ENCODE measurements around the gene ZC3H4. TPM values are rescaled to one million over a fixed set of nuclear protein-coding genes. Genes with fewer than 3 reads are reported as not detected.

The ZC3H4 gene
- total and polyA plus RNA-seq, 2 experiments from 2014 or later, result 26.7 to 36.9 TPM

DNA sequence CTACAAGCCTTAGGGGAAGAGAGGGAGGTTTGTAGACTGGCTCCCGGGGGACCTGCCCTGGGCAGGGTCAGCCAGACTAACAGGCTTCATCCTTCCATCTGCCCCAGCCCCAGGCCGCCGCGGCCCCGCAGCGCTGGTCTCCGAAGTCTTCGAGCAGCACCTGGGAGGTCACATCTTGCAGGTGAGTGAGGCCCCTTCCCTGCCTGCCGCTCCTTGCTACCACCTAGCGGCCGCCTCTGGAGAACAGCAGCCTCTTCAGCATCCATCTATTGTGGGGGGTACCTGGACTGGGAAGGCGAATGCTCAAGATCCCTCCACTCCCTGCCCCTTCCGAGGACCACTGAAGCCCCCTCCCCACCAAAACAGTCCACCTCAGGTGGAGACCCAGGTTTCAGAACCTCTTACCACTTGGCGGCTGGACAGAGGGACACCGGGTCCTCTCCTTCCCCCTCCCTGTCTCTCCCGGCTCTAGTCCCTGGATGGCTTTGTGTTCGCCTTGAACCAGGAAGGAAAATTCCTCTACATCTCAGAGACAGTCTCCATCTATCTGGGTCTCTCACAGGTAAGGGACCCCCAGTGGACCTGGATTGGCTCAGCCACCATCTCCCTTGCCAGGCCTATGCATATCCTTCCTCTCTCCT, 81.3 kb downstream of the ZC3H4 start:
- Histone ChIP-seq H3F3A (replicated peaks; ENCODE audit: low read depth) (0 out of 2 replicates have a peak, but pooled peaks cover 5% of the 10 kb centered on the region), H3K4me3 (peak overlapping the region; percentile 41; the same call in 1 of the 2 replicates), H3K36me3 (ENCODE audit: insufficient read depth) (no peaks in the 10 kb centered on the region), H3K9me2 (ENCODE audit: insufficient read depth) (no peaks in the 10 kb centered on the region), H3K4me2 (peak overlapping the region; percentile 68), H3K79me2 (replicated peaks; ENCODE audit: insufficient read depth) (no peaks in the 10 kb centered on the region), H2AFZ (no peak overlapping the region), H3K27me3 (ENCODE audit: insufficient read depth) (peaks cover 7% of the 10 kb centered on the region; the same call in 1 of the 2 replicates), H3K27ac (ENCODE audit: low read depth) (no peak overlapping the region), H4K20me1 (replicated peaks; ENCODE audit: insufficient read depth) (no peaks in the 10 kb centered on the region), H3K4me1 (ENCODE audit: insufficient read depth) (peaks cover 20% of the 10 kb centered on the region)
- H3K4me1 Mint-ChIP-seq, result peaks cover 29% of the 10 kb centered on the region
- no peak for TF ChIP-seq ZNF331 (CRISPR knock-in tag; IDR thresholded peaks at IDR 0.05; ENCODE audit: low read depth)
- TF ChIP-seq JUNB (IDR thresholded peaks at IDR 0.05; ENCODE audit: unreplicated experiment), result no peak
- peak; percentile 76 to 95 for TF ChIP-seq CTCF (conservative IDR thresholded peaks at IDR 0.05; ENCODE audit: low read depth in 2 of 2)
- H3K36me3 Mint-ChIP-seq (ENCODE audit: low read depth), result no peaks in the 10 kb centered on the region; the same call in 2 of the 3 replicates
- H3K9me3 Mint-ChIP-seq, result no peaks in the 10 kb centered on the region
- H3K27me3 Mint-ChIP-seq (ENCODE audit: insufficient read depth, low read depth, poor library complexity), result peaks cover 32% of the 10 kb centered on the region
- 0 out of 3 replicates have a peak overlapping the region, but pooled peaks have one; percentile 17 for H3K4me3 Mint-ChIP-seq
- DNase-seq (ENCODE audit: low spot score) (peak; percentile 94), ATAC-seq (peak; percentile 79)
- H3K27ac Mint-ChIP-seq, result no peak overlapping the region

DNA sequence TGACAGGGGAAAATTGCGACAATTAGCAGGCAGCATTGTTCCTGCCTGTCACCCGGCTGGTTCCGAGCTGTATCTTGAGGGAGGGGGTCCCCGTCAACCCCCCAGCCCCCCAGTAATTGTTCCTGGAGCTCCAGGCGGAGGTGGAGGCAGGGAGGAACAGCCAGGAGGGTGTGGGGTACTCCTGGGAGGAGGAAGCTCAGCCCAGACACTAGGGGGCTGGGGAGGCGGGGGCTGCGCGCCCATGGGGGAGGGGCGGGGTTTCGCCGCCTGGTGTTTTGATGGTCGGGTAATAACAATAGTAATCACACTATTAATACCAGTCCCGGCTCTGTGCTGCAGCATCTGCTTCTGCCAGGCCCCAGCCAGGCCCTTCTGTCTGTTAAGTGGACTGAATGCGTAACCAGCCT, 85.4 kb downstream of the ZC3H4 start:
- Histone ChIP-seq H3K79me2 (replicated peaks; ENCODE audit: insufficient read depth) (no peaks in the 10 kb centered on the region), H4K20me1 (replicated peaks; ENCODE audit: insufficient read depth) (no peaks in the 10 kb centered on the region), H3K27ac (ENCODE audit: low read depth) (no peak overlapping the region), H3K4me1 (ENCODE audit: insufficient read depth) (peaks cover 16% of the 10 kb centered on the region; the same call in 1 of the 2 replicates), H3F3A (replicated peaks; ENCODE audit: low read depth) (0 out of 2 replicates have a peak, but pooled peaks cover 5% of the 10 kb centered on the region), H3K4me2 (peak overlapping the region; percentile 84), H3K27me3 (ENCODE audit: insufficient read depth) (peaks cover 22% of the 10 kb centered on the region), H3K9me2 (ENCODE audit: insufficient read depth) (no peaks in the 10 kb centered on the region), H3K36me3 (ENCODE audit: insufficient read depth) (no peaks in the 10 kb centered on the region), H2AFZ (peak overlapping the region; percentile 81; the same call in 1 of the 2 replicates), H3K4me3 (peak overlapping the region; percentile 47; the same call in 1 of the 2 replicates)
- peak; percentile 53 for ATAC-seq
- H3K27ac Mint-ChIP-seq, result no peak overlapping the region
- H3K4me3 Mint-ChIP-seq, result peak overlapping the region; percentile 38; the same call in 1 of the 3 replicates
- H3K4me1 Mint-ChIP-seq, result peaks cover 18% of the 10 kb centered on the region
- no peaks in the 10 kb centered on the region for H3K9me3 Mint-ChIP-seq
- peaks cover 37% of the 10 kb centered on the region for H3K27me3 Mint-ChIP-seq (ENCODE audit: insufficient read depth, low read depth, poor library complexity)
- peak; percentile 64 for DNase-seq (ENCODE audit: low spot score)
- no peaks in the 10 kb centered on the region; the same call in 2 of the 3 replicates for H3K36me3 Mint-ChIP-seq (ENCODE audit: low read depth)
- TF ChIP-seq CTCF (conservative IDR thresholded peaks at IDR 0.05; ENCODE audit: low read depth in 2 of 2) (peak in 1 of 2 experiments; percentile 3; a peak in 1 of 4 replicates), POLR2AphosphoS5 (IDR thresholded peaks at IDR 0.05; ENCODE audit: low read depth) (no peak)
